Caco-2 (cell line): Measurements from ENCODE around the gene NOSIP. TPM values are rescaled to one million over a fixed set of nuclear protein-coding genes. Genes with fewer than 3 reads are reported as not detected.

Source experiments
- BruUV-seq: library from RNA; stranded (reverse); fragments of 400-500 nt; replicated peaks from 2 replicates; lab custom pipeline; 2021; lab: Mats Ljungman, UMichigan
- CTCF ChIA-PET: fragments of 300-600 bp; sonication (Branson Sonifier 250); formaldehyde crosslinking; loops from one replicate; lab custom pipeline; 2022; ENCODE audit warnings: antibody characterized with exemption; lab: Charles Lee
- POLR2A ChIA-PET: fragments of 300-600 bp; sonication (Branson Sonifier 250); formaldehyde crosslinking; loops from one replicate; lab custom pipeline; 2022; ENCODE audit warnings: antibody characterized with exemption; lab: Charles Lee
- DNase-seq, 2 experiments: peaks; one replicate each; pipeline versions ENCODE4 v3.0.0 to v3.0.0-alpha.2; 2020 to 2022
- H3K27me3 ChIP-seq: replicated peaks from 2 replicates; pipeline ENCODE4 v1.6.0; 2011; ENCODE audit warnings: low read length; ENCODE audit not compliant: control insufficient read depth, insufficient read depth
- H3K36me3 ChIP-seq: 2 replicates; pipeline ENCODE4 v1.5.1; 2011; ENCODE audit warnings: low read length; ENCODE audit not compliant: control insufficient read depth, insufficient read depth
- H3K4me1 ChIP-seq: fragments of 250-450 bp; sonication (Bioruptor Pico); 2 replicates; pipeline ENCODE4 v1.5.1; 2020; ENCODE audit warnings: mild to moderate bottlenecking
- H3K4me3 ChIP-seq: 2 replicates; pipeline ENCODE4 v1.5.1; 2011; ENCODE audit warnings: low read depth, mild to moderate bottlenecking, control low read depth, low read length
- H3K9me3 ChIP-seq: fragments of 250-450 bp; sonication (Bioruptor Pico); 2 replicates; pipeline ENCODE4 v1.5.1; 2020; ENCODE audit warnings: mild to moderate bottlenecking, moderate library complexity
- H3K27ac Mint-ChIP-seq: one replicate; pipeline ENCODE4 v1.8.0; 2022; ENCODE audit warnings: mixed read lengths; ENCODE audit not compliant: unreplicated experiment
- H3K27me3 Mint-ChIP-seq: one replicate; pipeline ENCODE4 v1.8.0; 2022; ENCODE audit warnings: mixed read lengths; ENCODE audit not compliant: insufficient read depth, unreplicated experiment
- H3K36me3 Mint-ChIP-seq: one replicate; pipeline ENCODE4 v1.8.0; 2022; ENCODE audit warnings: mild to moderate bottlenecking, mixed read lengths; ENCODE audit not compliant: insufficient read depth, unreplicated experiment
- H3K4me1 Mint-ChIP-seq: one replicate; pipeline ENCODE4 v1.8.0; 2022; ENCODE audit warnings: low read depth, mixed read lengths; ENCODE audit not compliant: unreplicated experiment
- H3K4me3 Mint-ChIP-seq: one replicate; pipeline ENCODE4 v1.8.0; 2022; ENCODE audit warnings: mild to moderate bottlenecking, moderate library complexity, mixed read lengths; ENCODE audit not compliant: unreplicated experiment
- H3K9me3 Mint-ChIP-seq: one replicate; pipeline ENCODE4 v1.8.0; 2022; ENCODE audit warnings: mixed read lengths; ENCODE audit not compliant: unreplicated experiment
- CTCF ChIP-seq, 2 experiments: fragments of 200-600 bp in 1 of 2; IDR thresholded peaks; 1 replicate in 1 of 2; 2 replicates in 1 of 2; pipeline versions ENCODE4 v1.5.1 to v1.8.0; 2011 to 2022; ENCODE audit warnings: antibody characterized with exemption in 1 of 2, control low read depth in 1 of 2, inconsistent platforms in 1 of 2, low read depth in 1 of 2, low read length in 1 of 2, mild to moderate bottlenecking in 1 of 2, moderate library complexity in 1 of 2; ENCODE audit not compliant: insufficient read depth in 1 of 2, severe bottlenecking in 1 of 2, unreplicated experiment in 1 of 2
- intact Hi-C: fragments of 100-400 bp; cut with micrococcal nuclease; formaldehyde crosslinking; loops from one replicate; pipeline ENCODE4 v1.10.0; 2022; ENCODE audit not compliant: unreplicated experiment
- total RNA-seq: library from RNA; stranded (reverse); gene quantifications from 2 replicates; pipeline ENCODE4 v1.2.3, GENCODE V29; 2022

Gene NOSIP
- total RNA-seq, 1 experiment from 2014 or later, result 74.7 TPM

GRCh38 chr19:49539192-49539952, 41.0 kb downstream of the NOSIP start:
- ChIA-PET POLR2A (interaction anchor here (0.7 kb wide), 1 partner anchor 25 kb away, joined by 17 read pairs; no protein-coding TSS in a partner anchor), CTCF (no interaction called here)
- peak overlapping the region; percentile 27 for H3K27ac Mint-ChIP-seq
- no peaks in the 10 kb centered on the region for H3K27me3 Mint-ChIP-seq
- H3K4me1 Mint-ChIP-seq, result peaks cover 8% of the 10 kb centered on the region
- H3K9me3 ChIP-seq, result no peaks in the 10 kb centered on the region
- no peaks in the 10 kb centered on the region for H3K27me3 ChIP-seq
- peaks cover 45% of the 10 kb centered on the region for H3K36me3 Mint-ChIP-seq
- H3K9me3 Mint-ChIP-seq, result no peaks in the 10 kb centered on the region
- no peak overlapping the region for H3K4me3 Mint-ChIP-seq
- DNase-seq, result no peak
- TF ChIP-seq CTCF (IDR thresholded peaks at IDR 0.05; ENCODE audit: insufficient read depth in 1 of 2, low read depth in 1 of 2, low read length in 1 of 2, severe bottlenecking in 1 of 2, unreplicated experiment in 1 of 2), result no peak
- no peak overlapping the region for H3K4me3 ChIP-seq
- peaks cover 5% of the 10 kb centered on the region for H3K36me3 ChIP-seq
- no TSS peak for BruUV-seq
- intact Hi-C loops, result no loop called here
- H3K4me1 ChIP-seq, result no peaks in the 10 kb centered on the region

DNA sequence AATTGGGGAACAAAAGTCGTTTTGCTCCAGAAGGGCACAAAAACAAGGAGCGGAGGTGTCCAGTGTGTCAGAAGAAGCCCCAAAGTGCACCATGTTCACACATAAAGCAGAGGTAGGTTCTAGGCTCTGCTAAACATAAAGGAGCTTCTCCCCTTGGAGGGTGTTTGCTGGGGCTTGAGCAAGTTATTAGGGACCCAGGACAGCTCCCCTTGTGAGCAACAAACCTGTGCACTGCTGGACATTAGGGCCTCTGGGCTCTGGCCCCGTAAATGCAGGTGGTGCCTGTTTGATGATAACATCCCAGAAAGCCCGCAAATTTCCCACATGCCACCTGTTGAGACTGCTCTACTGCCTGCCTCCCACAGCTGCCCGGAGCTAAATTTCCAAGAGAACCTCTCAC, 41.7 kb downstream of the NOSIP start:
- Mint-ChIP-seq H3K4me1 (peaks cover 7% of the 10 kb centered on the region), H3K9me3 (no peaks in the 10 kb centered on the region), H3K4me3 (no peak overlapping the region), H3K27me3 (no peaks in the 10 kb centered on the region), H3K27ac (no peak overlapping the region), H3K36me3 (peaks cover 45% of the 10 kb centered on the region)
- intact Hi-C loops, result no loop called here
- peaks cover 5% of the 10 kb centered on the region for H3K36me3 ChIP-seq
- BruUV-seq, result no TSS peak
- ChIA-PET CTCF (no interaction called here), POLR2A (no interaction called here)
- H3K4me1 ChIP-seq, result no peaks in the 10 kb centered on the region
- no peaks in the 10 kb centered on the region for H3K9me3 ChIP-seq
- no peak for TF ChIP-seq CTCF (IDR thresholded peaks at IDR 0.05; ENCODE audit: insufficient read depth in 1 of 2, low read depth in 1 of 2, low read length in 1 of 2, severe bottlenecking in 1 of 2, unreplicated experiment in 1 of 2)
- no peak overlapping the region for H3K4me3 ChIP-seq
- DNase-seq, result no peak
- H3K27me3 ChIP-seq, result no peaks in the 10 kb centered on the region

- Histone ChIP-seq H3K4me3 (no peak overlapping the region), H3K4me1 (no peaks in the 10 kb centered on the region), H3K36me3 (peaks cover 5% of the 10 kb centered on the region), H3K27me3 (no peaks in the 10 kb centered on the region), H3K9me3 (no peaks in the 10 kb centered on the region)
- no peak for DNase-seq
- TF ChIP-seq CTCF (IDR thresholded peaks at IDR 0.05; ENCODE audit: insufficient read depth in 1 of 2, low read depth in 1 of 2, low read length in 1 of 2, severe bottlenecking in 1 of 2, unreplicated experiment in 1 of 2), result no peak
- Mint-ChIP-seq H3K4me3 (no peak overlapping the region), H3K27ac (no peak overlapping the region), H3K4me1 (peaks cover 13% of the 10 kb centered on the region), H3K9me3 (no peaks in the 10 kb centered on the region), H3K36me3 (peaks cover 39% of the 10 kb centered on the region), H3K27me3 (no peaks in the 10 kb centered on the region)
- POLR2A ChIA-PET, result no interaction called here
- intact Hi-C loops, result no loop called here
- CTCF ChIA-PET, result no interaction called here
- BruUV-seq, result no TSS peak
Observed at GRCh38 chr19:49536921-49537462, 43.4 kb downstream of the NOSIP start.
